ENCODE measurements around the gene BTBD18. TPM values are rescaled to one million over a fixed set of nuclear protein-coding genes. Genes with fewer than 3 reads are reported as not detected.

Gene BTBD18
- total and polyA plus RNA-seq, 4 donors, result 0.13 TPM; not detected in 3

- TF ChIP-seq CTCF (IDR thresholded peaks at IDR 0.05; ENCODE audit: low read depth, low read length, missing input control) (peak; percentile 92), HNF4A (conservative IDR thresholded peaks at IDR 0.05) (peak; percentile 44 to 64), RXRA (IDR thresholded peaks at IDR 0.05) (peak; percentile 42 to 67), SP1 (IDR thresholded peaks at IDR 0.05) (peak; percentile 53), ATF3 (IDR thresholded peaks at IDR 0.05) (no peak)
Measured at GRCh38 chr11:57800444-57801182, 49.0 kb upstream of the BTBD18 start (continued).

GRCh38 chr11:57798905-57799559 is 47.4 kb upstream of the BTBD18 start:
- H3K4me1 ChIP-seq (ENCODE audit: control insufficient read depth in 4 of 4, insufficient read depth in 4 of 4, low read length in 3 of 4), result peaks cover 11 to 38% (median 31%) of the 10 kb centered on the region in 4 donors
- no peak for DNase-seq (ENCODE audit: low spot score)
- H3K9ac ChIP-seq (ENCODE audit: low read depth in 1 of 2, low read length in 2 of 2), result no peak overlapping the region

More at GRCh38 chr11:57798905-57799559, 47.4 kb upstream of the BTBD18 start:
- Histone ChIP-seq H3K9me3 (ENCODE audit: control insufficient read depth in 4 of 4, low read length in 3 of 4) (no peaks in the 10 kb centered on the region), H3K27ac (ENCODE audit: low read depth in 1 of 2, low read length in 2 of 2) (peak overlapping the region; percentile 0 to 7), H3K36me3 (ENCODE audit: control insufficient read depth in 4 of 4, insufficient read depth in 3 of 4, low read depth in 1 of 4, low read length in 3 of 4) (peaks cover 9 to 48% (median 39%) of the 10 kb centered on the region in 4 donors), H3K27me3 (ENCODE audit: control insufficient read depth in 4 of 4, insufficient read depth in 4 of 4, low read length in 3 of 4) (no peaks in the 10 kb centered on the region), H3K4me3 (ENCODE audit: low read depth in 1 of 3, low read length in 3 of 3) (no peak overlapping the region)
- TF ChIP-seq JUND (IDR thresholded peaks at IDR 0.05), result no peak
- TF ChIP-seq RAD21 (IDR thresholded peaks at IDR 0.05), result peak; percentile 33 to 63
- TF ChIP-seq HNF4A (conservative IDR thresholded peaks at IDR 0.05), result peak; percentile 73 to 74
- peak; percentile 80 for TF ChIP-seq NR2F2 (IDR thresholded peaks at IDR 0.05)
- TF ChIP-seq SP1 (IDR thresholded peaks at IDR 0.05), result peak; percentile 83
- peak; percentile 19 for TF ChIP-seq HNF4G (IDR thresholded peaks at IDR 0.05)
- TF ChIP-seq FOXA2 (IDR thresholded peaks at IDR 0.05), result no peak
- TF ChIP-seq RXRA (IDR thresholded peaks at IDR 0.05), result peak; percentile 83
- peak; percentile 61 for TF ChIP-seq MAX (IDR thresholded peaks at IDR 0.05)
- TF ChIP-seq REST (IDR thresholded peaks at IDR 0.05), result no peak
- TF ChIP-seq ZBTB33 (IDR thresholded peaks at IDR 0.05), result no peak
- peak; percentile 72 for TF ChIP-seq YY1 (IDR thresholded peaks at IDR 0.05)
- TF ChIP-seq GABPA (IDR thresholded peaks at IDR 0.05 in 1 of 2, conservative IDR thresholded peaks at IDR 0.05 in 1 of 2), result peak in 1 of 2 donors; percentile 66
- TF ChIP-seq EGR1 (IDR thresholded peaks at IDR 0.05; ENCODE audit: low read depth in 2 of 2), result peak in 1 of 2 donors; percentile 65
- no peak for TF ChIP-seq FOXA1 (IDR thresholded peaks at IDR 0.05)
- TF ChIP-seq CTCF (IDR thresholded peaks at IDR 0.05; ENCODE audit: low read depth, low read length, missing input control), result no peak
- no peak for TF ChIP-seq ATF3 (IDR thresholded peaks at IDR 0.05)
- no peak for TF ChIP-seq TAF1 (conservative IDR thresholded peaks at IDR 0.05)
- 9% methylated on average over 1 of the region's 1 CpG for WGBS
